GM21737 (cell line): ENCODE results near the gene NMNAT3.

Experiments used
- ATAC-seq: cut with Tn5 transposase; IDR thresholded peaks from one replicate; pipeline ENCODE4 v1.9.1; 2021; ENCODE audit warnings: mild to moderate bottlenecking, moderate library complexity; ENCODE audit not compliant: unreplicated experiment

Gene NMNAT3

DNA sequence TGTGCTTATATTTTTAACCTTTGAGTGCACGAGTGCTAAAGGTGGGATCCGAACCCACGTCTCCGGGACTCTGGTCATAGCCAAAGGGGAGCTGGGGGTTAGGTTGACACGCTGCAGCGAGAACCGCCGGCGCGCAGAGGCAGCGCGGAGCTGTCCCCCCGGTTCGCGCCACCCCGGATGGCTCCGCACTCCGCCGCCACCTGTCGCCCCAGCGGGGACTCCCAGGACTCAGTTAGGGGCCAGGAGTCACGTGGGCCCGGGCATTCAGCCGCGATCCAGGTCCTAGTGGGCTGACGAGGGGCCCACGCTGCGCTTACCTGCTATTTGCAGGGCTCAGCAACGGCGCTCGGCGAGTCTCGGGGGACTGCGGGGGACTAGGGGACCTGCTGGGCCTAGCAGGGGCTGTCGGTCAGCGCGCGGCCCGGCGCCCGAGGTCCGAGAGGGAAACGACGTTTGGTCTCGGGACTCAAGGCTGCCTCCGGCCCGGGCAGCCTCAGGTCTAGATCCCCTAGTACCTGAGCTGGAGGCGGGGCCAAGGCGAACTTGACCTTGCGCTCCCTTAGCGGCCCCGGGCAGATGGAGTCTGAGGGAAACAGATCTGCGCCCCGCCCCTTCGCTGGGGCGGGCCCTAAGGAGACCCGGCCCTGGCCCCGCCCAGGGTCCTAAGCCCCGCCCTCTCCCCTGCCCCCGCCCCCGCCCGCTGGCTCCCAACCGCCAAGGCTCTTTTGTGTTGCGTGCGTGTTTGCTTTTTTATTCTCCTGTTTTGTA lies at the start of gene NMNAT3:
Gene NMNAT3, minus strand, starts transcription at position 585 of the 768 bp plus-strand sequence. CDS start 50,248 bp downstream, outside the sequence.
- peak; percentile 99 for ATAC-seq

- no peak for ATAC-seq
These were observed 43.6 kb upstream of the NMNAT3 start for GRCh38 chr3:139721370-139721769.

DNA sequence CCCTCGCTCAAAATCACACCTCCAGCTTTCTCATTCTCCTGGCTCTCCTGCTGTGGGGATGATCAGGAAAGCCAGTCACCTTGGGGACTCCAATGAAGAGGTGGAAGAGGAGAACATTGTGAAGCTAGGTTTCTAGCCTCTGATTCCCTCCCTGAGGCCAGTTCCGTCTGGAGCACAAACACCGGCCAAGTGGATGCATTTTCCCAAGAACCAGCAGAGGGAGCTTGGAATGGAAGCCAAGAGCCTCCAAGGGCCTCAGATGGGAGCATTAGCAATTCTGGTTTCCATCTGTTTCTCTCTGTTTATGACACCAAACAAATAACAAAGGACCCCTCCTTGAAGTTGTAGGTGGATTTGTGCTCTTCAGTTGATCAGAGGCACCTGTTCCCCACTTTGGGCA lies 40.6 kb upstream of the NMNAT3 start:
- no peak for ATAC-seq

DNA sequence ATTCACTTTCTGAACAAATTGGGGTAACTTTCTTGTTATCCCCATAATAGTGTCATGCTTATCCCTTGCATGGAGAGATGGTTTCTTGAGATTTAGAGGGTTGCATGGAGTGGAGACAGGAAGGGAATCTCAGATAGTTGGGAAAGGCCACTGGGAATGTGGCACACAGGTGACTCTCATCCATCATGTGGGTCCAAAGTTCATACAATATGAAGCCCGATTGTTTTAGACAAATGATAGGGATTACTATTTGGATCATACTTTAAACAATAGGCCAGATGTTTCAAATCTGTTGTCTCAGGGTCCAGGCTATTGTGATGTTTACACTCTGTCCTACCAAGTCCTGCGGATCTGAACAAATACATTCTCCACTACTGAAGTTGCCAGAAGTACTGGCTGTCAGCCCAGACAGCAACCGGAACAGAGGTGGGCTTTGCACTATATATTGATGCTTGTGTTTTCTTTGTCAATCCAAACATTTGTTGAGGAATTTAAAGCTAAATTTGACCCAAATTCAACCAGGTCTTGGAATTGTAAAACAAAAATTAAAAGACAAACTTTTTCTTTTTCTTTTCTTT lies 39.2 kb upstream of the NMNAT3 start:
- no peak for ATAC-seq

- ATAC-seq = no peak
These were observed 38.1 kb upstream of the NMNAT3 start for GRCh38 chr3:139715743-139716360.

- no peak for ATAC-seq
These were observed 37.4 kb upstream of the NMNAT3 start for GRCh38 chr3:139715166-139715565.

GRCh38 chr3:139710212-139710611 lies 32.4 kb upstream of the NMNAT3 start:
- no peak for ATAC-seq

- ATAC-seq = no peak
These were observed 27.9 kb upstream of the NMNAT3 start for GRCh38 chr3:139705631-139706030.

DNA sequence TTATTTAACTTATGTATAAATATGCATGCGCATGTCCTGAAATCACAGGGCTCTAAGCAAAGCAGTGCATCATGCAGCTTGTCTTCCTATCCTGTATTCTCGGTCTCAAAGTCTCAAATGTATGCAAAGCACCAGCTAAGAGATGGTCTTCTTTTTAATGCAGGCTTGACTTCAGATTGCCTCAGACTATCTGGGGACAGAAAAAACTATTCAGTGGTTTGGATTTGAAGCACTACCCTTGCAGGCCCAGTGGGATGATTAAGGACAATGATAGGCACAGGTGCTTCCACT lies 18.5 kb upstream of the NMNAT3 start:
- no peak for ATAC-seq

- ATAC-seq = no peak
These were observed 17.9 kb upstream of the NMNAT3 start for GRCh38 chr3:139695426-139696313.

DNA sequence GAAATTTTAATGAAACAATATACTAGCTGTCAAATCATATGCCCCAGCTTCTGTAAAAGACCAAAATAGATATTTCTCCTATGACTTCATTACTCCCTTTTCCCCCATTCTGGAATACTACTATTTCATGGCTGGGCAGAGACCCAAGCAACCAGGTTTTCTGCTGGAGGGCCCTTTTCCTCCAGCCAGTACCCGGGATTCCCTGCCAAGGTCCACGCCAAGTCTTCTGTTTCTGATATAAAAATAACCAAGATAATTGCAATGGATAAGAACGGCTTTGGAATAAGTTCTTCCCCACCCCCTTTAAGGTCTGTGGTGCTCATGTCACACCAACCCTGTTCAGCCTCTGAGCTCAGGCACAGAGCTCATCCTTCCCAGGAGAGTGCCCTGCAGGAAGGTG lies 17.2 kb upstream of the NMNAT3 start:
- no peak for ATAC-seq

GRCh38 chr3:139694542-139694941 lies 16.8 kb upstream of the NMNAT3 start:
- no peak for ATAC-seq

GRCh38 chr3:139691619-139692018 lies 13.8 kb upstream of the NMNAT3 start:
- ATAC-seq = no peak

- ATAC-seq = no peak
These were observed 12.0 kb upstream of the NMNAT3 start for GRCh38 chr3:139689708-139690228.

DNA sequence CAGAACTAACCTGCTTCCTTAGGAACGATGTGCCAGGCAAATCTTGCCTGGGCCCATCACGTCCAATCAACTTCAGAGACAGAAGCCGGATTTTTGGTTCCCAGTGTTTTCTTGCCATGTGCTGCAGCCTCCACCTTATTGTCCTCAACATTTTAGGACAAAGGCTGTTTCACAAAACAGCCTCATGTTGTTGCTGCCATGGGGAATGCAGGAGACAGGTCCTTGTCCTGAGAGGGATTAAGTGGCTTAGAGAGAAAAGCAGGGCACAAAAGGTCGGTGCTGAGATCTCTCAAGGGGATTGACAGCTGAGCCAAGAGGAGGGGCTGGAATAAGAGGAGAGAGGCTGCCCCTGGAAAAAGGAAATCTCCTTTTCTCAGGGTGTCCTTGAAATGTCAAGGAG lies 11.3 kb upstream of the NMNAT3 start:
- no peak for ATAC-seq

- no peak for ATAC-seq
These were observed 9.7 kb upstream of the NMNAT3 start for GRCh38 chr3:139687431-139687830.

GRCh38 chr3:139686624-139687023 lies 8.9 kb upstream of the NMNAT3 start:
- no peak for ATAC-seq

DNA sequence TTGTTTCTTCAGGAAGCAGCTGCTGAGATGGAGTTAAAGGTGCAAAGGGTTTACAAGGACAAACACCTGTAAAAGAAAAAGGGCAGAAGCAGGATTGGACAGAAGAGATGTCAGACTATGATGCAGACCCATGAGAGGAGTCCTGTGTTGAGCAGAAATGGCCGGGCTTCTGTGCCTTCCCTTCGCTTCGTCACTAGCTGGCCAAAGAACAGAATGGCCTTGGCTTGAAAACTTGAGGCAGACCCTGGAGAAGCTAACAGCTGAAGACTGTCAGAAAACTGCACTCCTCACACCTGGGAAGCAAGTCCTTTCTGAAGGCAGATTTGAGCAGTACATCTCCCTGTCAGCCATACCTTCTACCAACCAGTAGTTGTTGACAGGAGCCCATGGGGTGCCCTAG lies 8.4 kb upstream of the NMNAT3 start:
- no peak for ATAC-seq

DNA sequence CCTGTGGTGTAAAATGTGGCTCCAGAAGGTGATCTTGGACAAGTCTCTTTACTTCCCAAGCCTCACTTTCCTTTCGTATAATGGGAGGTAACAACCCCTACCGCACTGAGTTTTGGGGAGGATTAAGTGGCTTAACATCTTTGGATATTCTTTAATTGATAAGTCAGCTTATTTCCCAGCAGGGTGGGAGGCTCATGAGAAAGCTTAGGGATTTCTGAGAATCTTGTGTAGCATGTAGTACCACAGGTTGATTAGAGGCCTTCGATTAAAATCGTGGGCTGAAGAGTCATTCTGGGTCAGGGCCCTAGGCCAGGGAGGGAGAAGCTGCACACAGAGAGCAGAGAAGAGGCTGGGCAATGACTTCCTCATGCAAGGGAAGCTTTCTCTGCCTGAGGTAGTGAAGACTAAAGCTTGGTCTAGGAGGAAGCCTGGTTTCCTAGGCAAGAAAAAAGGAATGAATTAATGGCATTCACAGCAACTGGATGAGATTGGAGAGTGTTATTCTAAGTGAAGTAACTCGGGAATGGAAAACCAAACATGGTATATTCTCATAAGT lies 1.5 kb upstream of the NMNAT3 start:
- ATAC-seq = no peak

- no peak for ATAC-seq
These were observed 962 bp downstream of the NMNAT3 start for GRCh38 chr3:139676632-139677387.
